ACHN (cell line): Measurements from ENCODE around the gene ARL4A.

Experiments used
- DNase-seq: peaks from one replicate; pipeline ENCODE4 v3.0.0-alpha.2; 2015
- in situ Hi-C: cut with HindIII; loops from 2 replicates; pipeline ENCODE4 v1.10.0; 2017; ENCODE audit warnings: low sequenced_read_pairs, low pct_ligation_motif_present, low pct_unique_long_range_greater_than_20kb

The ARL4A gene

DNA sequence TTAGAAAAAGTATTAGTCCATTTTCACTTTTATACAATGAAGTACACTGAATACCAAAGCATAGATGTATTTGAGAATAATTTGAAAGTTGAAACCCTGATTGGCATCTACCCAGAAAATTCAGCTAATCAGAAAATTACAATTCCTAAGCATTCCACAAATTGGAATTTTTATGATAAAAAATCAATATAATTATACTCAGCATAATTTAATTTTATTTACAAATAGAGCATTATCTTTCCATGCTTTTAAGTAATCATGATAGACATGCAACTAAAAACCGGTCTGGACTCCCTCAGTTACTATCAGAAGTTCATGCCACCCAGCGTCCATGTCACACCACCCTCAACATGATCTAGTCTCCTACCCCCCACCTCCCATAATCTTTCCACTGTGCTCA lies 50.4 kb downstream of the ARL4A start:
- no peak for DNase-seq
- in situ Hi-C loops, result no loop called here

DNA sequence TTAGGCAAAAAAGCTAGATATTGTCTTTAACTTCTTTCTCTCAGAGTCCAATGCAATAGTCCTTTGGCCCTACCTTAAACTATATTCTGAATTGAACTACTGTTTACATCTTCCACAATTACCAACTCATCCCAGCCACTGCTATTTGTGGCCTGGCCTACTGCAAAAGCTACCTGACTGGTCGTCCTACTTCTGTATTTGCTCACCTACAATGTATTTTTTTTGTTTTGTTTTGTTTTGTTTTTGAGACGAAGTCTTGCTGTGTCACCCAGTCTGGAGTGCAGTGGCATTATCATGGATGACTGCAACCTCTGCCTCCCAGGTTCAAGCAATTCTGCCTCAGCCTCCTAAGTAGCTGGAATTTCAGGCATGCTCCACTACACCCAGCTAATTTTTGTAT lies 51.2 kb downstream of the ARL4A start:
- DNase-seq, result no peak
- in situ Hi-C loops, result no loop called here
